ENCODE data around the gene YES1.

GRCh38 chr18:755506-755905 is 56.5 kb downstream of the YES1 start:
- TF ChIP-seq CTCF (IDR thresholded peaks at IDR 0.05; ENCODE audit: insufficient read depth, low read length) (no peak), POLR2AphosphoS5 (IDR thresholded peaks at IDR 0.05; ENCODE audit: low read depth) (no peak), GABPA (IDR thresholded peaks at IDR 0.05; ENCODE audit: low read depth) (no peak), SPI1 (IDR thresholded peaks at IDR 0.05; ENCODE audit: borderline replicate concordance, low read depth) (no peak)
- TF ChIP-seq, protein P1, sequence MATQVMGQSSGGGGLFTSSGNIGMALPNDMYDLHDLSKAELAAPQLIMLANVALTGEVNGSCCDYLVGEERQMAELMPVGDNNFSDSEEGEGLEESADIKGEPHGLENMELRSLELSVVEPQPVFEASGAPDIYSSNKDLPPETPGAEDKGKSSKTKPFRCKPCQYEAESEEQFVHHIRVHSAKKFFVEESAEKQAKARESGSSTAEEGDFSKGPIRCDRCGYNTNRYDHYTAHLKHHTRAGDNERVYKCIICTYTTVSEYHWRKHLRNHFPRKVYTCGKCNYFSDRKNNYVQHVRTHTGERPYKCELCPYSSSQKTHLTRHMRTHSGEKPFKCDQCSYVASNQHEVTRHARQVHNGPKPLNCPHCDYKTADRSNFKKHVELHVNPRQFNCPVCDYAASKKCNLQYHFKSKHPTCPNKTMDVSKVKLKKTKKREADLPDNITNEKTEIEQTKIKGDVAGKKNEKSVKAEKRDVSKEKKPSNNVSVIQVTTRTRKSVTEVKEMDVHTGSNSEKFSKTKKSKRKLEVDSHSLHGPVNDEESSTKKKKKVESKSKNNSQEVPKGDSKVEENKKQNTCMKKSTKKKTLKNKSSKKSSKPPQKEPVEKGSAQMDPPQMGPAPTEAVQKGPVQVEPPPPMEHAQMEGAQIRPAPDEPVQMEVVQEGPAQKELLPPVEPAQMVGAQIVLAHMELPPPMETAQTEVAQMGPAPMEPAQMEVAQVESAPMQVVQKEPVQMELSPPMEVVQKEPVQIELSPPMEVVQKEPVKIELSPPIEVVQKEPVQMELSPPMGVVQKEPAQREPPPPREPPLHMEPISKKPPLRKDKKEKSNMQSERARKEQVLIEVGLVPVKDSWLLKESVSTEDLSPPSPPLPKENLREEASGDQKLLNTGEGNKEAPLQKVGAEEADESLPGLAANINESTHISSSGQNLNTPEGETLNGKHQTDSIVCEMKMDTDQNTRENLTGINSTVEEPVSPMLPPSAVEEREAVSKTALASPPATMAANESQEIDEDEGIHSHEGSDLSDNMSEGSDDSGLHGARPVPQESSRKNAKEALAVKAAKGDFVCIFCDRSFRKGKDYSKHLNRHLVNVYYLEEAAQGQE (IDR thresholded peaks at IDR 0.05; ENCODE audit: insufficient replicate concordance, low read depth) = no peak
